HepG2 (cell line): ENCODE results near the gene OR7G2. TPM values are rescaled to one million over a fixed set of nuclear protein-coding genes. Genes with fewer than 3 reads are reported as not detected.

Source experiments
- ATAC-seq: fragments of 200-7000 bp; cut with Tn5 transposase; 3 replicates; pipeline ENCODE4 v1.9.1; 2020; ENCODE audit warnings: mild to moderate bottlenecking, moderate library complexity
- BruUV-seq: library from RNA; stranded (reverse); fragments of 400-500 nt; replicated peaks from 2 replicates; lab custom pipeline; 2021; lab: Mats Ljungman, UMichigan
- CTCF ChIA-PET: fragments of 300-600 bp; formaldehyde crosslinking; extraction: SDS; loops from one replicate; lab custom pipeline; 2021; ENCODE audit warnings: low total read pairs, inconsistent platforms, low intra/inter-chr PET ratio; lab: Yijun Ruan, JAX
- POLR2A ChIA-PET: fragments of 350-600 bp; sonication (Branson Sonifier 250); formaldehyde crosslinking; loops from one replicate; lab custom pipeline; 2020; ENCODE audit warnings: antibody characterized with exemption, inconsistent platforms; lab: Yijun Ruan, JAX
- DNase-seq: peaks from one replicate; pipeline ENCODE4 v3.0.0-alpha.2; 2015; ENCODE audit warnings: low spot score
- FAIRE-seq: peaks from 3 replicates; lab custom pipeline; 2011; peaks lifted over from hg19 to GRCh38; lab: Jason Lieb, UNC
- H2AFZ ChIP-seq: one replicate; pipeline ENCODE4 v1.6.1; 2011; ENCODE audit warnings: low read length, inconsistent platforms
- H3K27ac ChIP-seq: fragments of 300-600 bp; 3 replicates; pipeline ENCODE4 v1.8.0; 2011; ENCODE audit warnings: mixed run types, mild to moderate bottlenecking, mixed read lengths, low read length, inconsistent platforms; ENCODE audit not compliant: insufficient read depth; ENCODE audit errors: extremely low read length
- H3K27me3 ChIP-seq, 2 experiments: fragments of 200-600 bp in 1 of 2; 2 replicates in 1 of 2; 3 replicates in 1 of 2; pipeline versions ENCODE4 v1.6.0 to v1.8.0; 2011; ENCODE audit warnings: low read length in 2 of 2, mild to moderate bottlenecking in 2 of 2, moderate library complexity in 2 of 2, inconsistent platforms in 1 of 2; ENCODE audit not compliant: insufficient read depth in 2 of 2, control insufficient read depth in 1 of 2
- H3K36me3 ChIP-seq, 2 experiments: fragments of 200-600 bp in 1 of 2; replicated peaks in 1 of 2; 2 replicates in 1 of 2; 3 replicates in 1 of 2; pipeline versions ENCODE4 v1.5.1 to v1.8.0; 2011; ENCODE audit warnings: low read length in 2 of 2, inconsistent platforms in 1 of 2; ENCODE audit not compliant: insufficient read depth in 2 of 2, control insufficient read depth in 1 of 2
- H3K4me1 ChIP-seq: 2 replicates; pipeline ENCODE4 v1.5.1; 2012; ENCODE audit warnings: low read length, inconsistent platforms; ENCODE audit not compliant: insufficient read depth
- H3K4me2 ChIP-seq: 2 replicates; pipeline ENCODE4 v1.6.0; 2011; ENCODE audit warnings: low read depth, low read length, inconsistent platforms
- H3K4me3 ChIP-seq, 3 experiments: fragments of 200-600 bp in 1 of 3; sonication (generic), shearing (Covaris generic) in 1 of 3; replicated peaks in 1 of 3; 2 replicates each; pipeline ENCODE4 v1.5.1; 2011 to 2016; ENCODE audit warnings: low read length in 3 of 3, inconsistent platforms in 2 of 3, low read depth in 2 of 3, mild to moderate bottlenecking in 2 of 3, control low read depth in 1 of 3, mixed read lengths in 1 of 3; ENCODE audit not compliant: insufficient read depth in 1 of 3
- H3K79me2 ChIP-seq: one replicate; pipeline ENCODE4 v1.6.1; 2011; ENCODE audit warnings: low read length, inconsistent platforms; ENCODE audit not compliant: insufficient read depth
- H3K9ac ChIP-seq: 2 replicates; pipeline ENCODE4 v1.6.0; 2011; ENCODE audit warnings: mild to moderate bottlenecking, low read depth, low read length, inconsistent platforms; ENCODE audit not compliant: insufficient read depth
- H3K9me3 ChIP-seq: 2 replicates; pipeline ENCODE4 v1.5.1; 2012; ENCODE audit warnings: mild to moderate bottlenecking, low read length
- H4K20me1 ChIP-seq: 2 replicates; pipeline ENCODE4 v1.6.0; 2011; ENCODE audit warnings: inconsistent platforms, mild to moderate bottlenecking, low read length, moderate library complexity; ENCODE audit not compliant: insufficient read depth
- ATAD3A ChIP-seq: sonication (generic); formaldehyde crosslinking; IDR thresholded peaks from 2 replicates; pipeline ENCODE4 v1.4.0; 2020; ENCODE audit warnings: missing genetic modification reagents
- CENPT ChIP-seq: sonication (generic); formaldehyde crosslinking; IDR thresholded peaks from 2 replicates; pipeline ENCODE4 v1.8.0; 2022; ENCODE audit warnings: low read depth, mild to moderate bottlenecking, moderate library complexity, missing genetic modification reagents
- HOXD1 ChIP-seq: sonication (generic); formaldehyde crosslinking; IDR thresholded peaks from 2 replicates; pipeline ENCODE4 v1.5.0; 2020; ENCODE audit warnings: missing genetic modification reagents
- KLF13 ChIP-seq: sonication (generic); formaldehyde crosslinking; IDR thresholded peaks from 2 replicates; pipeline ENCODE4 v1.4.0; 2020; ENCODE audit warnings: mild to moderate bottlenecking, missing genetic modification reagents
- TSC22D2 ChIP-seq: sonication (generic); formaldehyde crosslinking; IDR thresholded peaks from 2 replicates; pipeline ENCODE4 v1.5.1; 2020; ENCODE audit warnings: missing genetic modification reagents, mild to moderate bottlenecking, borderline replicate concordance
- ZMYM4 ChIP-seq: sonication (generic); formaldehyde crosslinking; IDR thresholded peaks from 2 replicates; pipeline ENCODE4 v1.8.1; 2023; ENCODE audit warnings: mild to moderate bottlenecking, missing genetic modification reagents
- ZNF343 ChIP-seq: sonication (generic); formaldehyde crosslinking; IDR thresholded peaks from 2 replicates; pipeline ENCODE4 v1.4.0; 2020; ENCODE audit warnings: mild to moderate bottlenecking, missing genetic modification reagents
- ZNF350 ChIP-seq: sonication (generic); formaldehyde crosslinking; IDR thresholded peaks from 2 replicates; pipeline ENCODE4 v1.4.0; 2020; ENCODE audit warnings: mild to moderate bottlenecking, low read depth, missing genetic modification reagents, borderline replicate concordance
- ZNF446 ChIP-seq: sonication (generic); formaldehyde crosslinking; IDR thresholded peaks from 2 replicates; pipeline ENCODE4 v1.5.0; 2020; ENCODE audit warnings: mild to moderate bottlenecking, missing genetic modification reagents
- ZNF605 ChIP-seq: sonication (generic); formaldehyde crosslinking; IDR thresholded peaks from 2 replicates; pipeline ENCODE4 v1.8.0; 2022; ENCODE audit warnings: mild to moderate bottlenecking, missing genetic modification reagents
- WGBS: methylation state at CpG from one replicate; pipeline ENCODE4 v1.1.6; 2017; ENCODE audit warnings: low lambda C conversion rate; 5-methylcytosine and 5-hydroxymethylcytosine counted together
- in situ Hi-C: cut with HindIII; loops from 2 replicates; pipeline ENCODE4 v1.10.0; 2017; ENCODE audit warnings: low pct_unique_long_range_greater_than_20kb; ENCODE audit not compliant: extremely low pct_ligation_motif_present
- intact Hi-C: fragments of 100-400 bp; cut with micrococcal nuclease; formaldehyde crosslinking; loops from one replicate; pipeline ENCODE4 v1.10.0; 2022; ENCODE audit not compliant: unreplicated experiment
- polyA plus RNA-seq, 8 experiments: library from polyadenylated mRNA; depleted of rRNA in 3 of 8; stranded (reverse) in 7 of 8; unstranded in 1 of 8; fragments of >200 nt; fragmentation: Illumina TruSeq in 4 of 8; extraction: Trizol in 4 of 8; gene quantifications; 2 replicates each; pipeline versions ENCODE4 v1.2.1 to v1.2.3, GENCODE V29; 2011 to 2016; ENCODE audit warnings: low read depth in 4 of 8, missing spikeins in 1 of 8, mixed read lengths in 1 of 8; ENCODE audit not compliant: insufficient read depth in 1 of 8
- total RNA-seq, 5 experiments: library from RNA; depleted of rRNA; stranded (reverse); fragments of >200 nt; fragmentation: Illumina TruSeq; extraction: Trizol; gene quantifications; 2 replicates each; pipeline ENCODE4 v1.2.3, GENCODE V29; 2016; ENCODE audit warnings: low read depth in 1 of 5
- TF ChIP-seq, protein P1 (sequence below): sonication (generic); formaldehyde crosslinking; IDR thresholded peaks from 2 replicates; pipeline ENCODE4 v1.8.1; 2023; ENCODE audit warnings: mild to moderate bottlenecking, missing genetic modification reagents
- TF ChIP-seq, protein P2 (sequence below): IDR thresholded peaks from 2 replicates; pipeline ENCODE4 v1.4.0; 2020; ENCODE audit warnings: mild to moderate bottlenecking, missing genetic modification reagents
- TF ChIP-seq, protein P3 (sequence below): sonication (generic); formaldehyde crosslinking; conservative IDR thresholded peaks from 2 replicates; pipeline ENCODE4 v1.8.0; 2022; ENCODE audit warnings: mild to moderate bottlenecking, moderate library complexity, missing genetic modification reagents
- TF ChIP-seq, protein P4 (sequence below): sonication (generic); formaldehyde crosslinking; IDR thresholded peaks from 2 replicates; pipeline ENCODE4 v1.9.0; 2022; ENCODE audit warnings: low read depth, missing genetic modification reagents

The OR7G2 gene
- total and polyA plus RNA-seq, 2 of the 13 experiments (the other 11 are each of a cell fraction or from before 2014, with no cell fraction given): not detected

GRCh38 chr19:9140159-9140874, 33.0 kb upstream of the OR7G2 start, which contains the start of gene ZNF317:
TSS of gene ZNF317 (plus strand) at chr19:9140397. CDS start at chr19:9156017, 15,620 bp downstream.
- Histone ChIP-seq H3K9me3 (peaks cover 14% of the 10 kb centered on the region), H3K4me1 (peaks cover 20% of the 10 kb centered on the region), H3K4me2 (peak within 1 kb of the TSS; percentile 92), H3K9ac (peak within 1 kb of the TSS; percentile 93), H3K79me2 (peaks cover 52% of the 10 kb centered on the region), H3K36me3 (peaks cover 0 to 5% of the 10 kb centered on the region in 2 experiments; a peak in 1 of 5 replicates), H3K27ac (peak within 1 kb of the TSS; percentile 80), H3K4me3 (peak within 1 kb of the TSS; percentile 63 to 98 (median 95)), H2AFZ (peak within 1 kb of the TSS; percentile 99), H3K27me3 (no peaks in the 10 kb centered on the region; a peak in 1 of 5 replicates), H4K20me1 (peaks cover 10% of the 10 kb centered on the region; the same call in 1 of the 2 replicates)
- BruUV-seq: no TSS peak
- in situ Hi-C loops: loop anchor here (25.0 kb wide), 1 partner anchor 647 kb away; no protein-coding TSS in a partner anchor
- ATAC-seq: peak; percentile 96
- peak; percentile 72 for FAIRE-seq
- intact Hi-C loops: no loop called here
- 2% methylated on average over 23 of the region's 43 CpGs for WGBS
- POLR2A ChIA-PET: no interaction called here
- DNase-seq: peak; percentile 91
- CTCF ChIA-PET: no interaction called here
- peak; percentile 80 for TF ChIP-seq HOXD1 (CRISPR knock-in tag)
- TF ChIP-seq, protein P1, sequence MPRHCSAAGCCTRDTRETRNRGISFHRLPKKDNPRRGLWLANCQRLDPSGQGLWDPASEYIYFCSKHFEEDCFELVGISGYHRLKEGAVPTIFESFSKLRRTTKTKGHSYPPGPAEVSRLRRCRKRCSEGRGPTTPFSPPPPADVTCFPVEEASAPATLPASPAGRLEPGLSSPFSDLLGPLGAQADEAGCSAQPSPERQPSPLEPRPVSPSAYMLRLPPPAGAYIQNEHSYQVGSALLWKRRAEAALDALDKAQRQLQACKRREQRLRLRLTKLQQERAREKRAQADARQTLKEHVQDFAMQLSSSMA (CRISPR knock-in tag): 0 out of 2 replicates have a peak, but pooled peaks have one; percentile 26
- TF ChIP-seq, protein P2, sequence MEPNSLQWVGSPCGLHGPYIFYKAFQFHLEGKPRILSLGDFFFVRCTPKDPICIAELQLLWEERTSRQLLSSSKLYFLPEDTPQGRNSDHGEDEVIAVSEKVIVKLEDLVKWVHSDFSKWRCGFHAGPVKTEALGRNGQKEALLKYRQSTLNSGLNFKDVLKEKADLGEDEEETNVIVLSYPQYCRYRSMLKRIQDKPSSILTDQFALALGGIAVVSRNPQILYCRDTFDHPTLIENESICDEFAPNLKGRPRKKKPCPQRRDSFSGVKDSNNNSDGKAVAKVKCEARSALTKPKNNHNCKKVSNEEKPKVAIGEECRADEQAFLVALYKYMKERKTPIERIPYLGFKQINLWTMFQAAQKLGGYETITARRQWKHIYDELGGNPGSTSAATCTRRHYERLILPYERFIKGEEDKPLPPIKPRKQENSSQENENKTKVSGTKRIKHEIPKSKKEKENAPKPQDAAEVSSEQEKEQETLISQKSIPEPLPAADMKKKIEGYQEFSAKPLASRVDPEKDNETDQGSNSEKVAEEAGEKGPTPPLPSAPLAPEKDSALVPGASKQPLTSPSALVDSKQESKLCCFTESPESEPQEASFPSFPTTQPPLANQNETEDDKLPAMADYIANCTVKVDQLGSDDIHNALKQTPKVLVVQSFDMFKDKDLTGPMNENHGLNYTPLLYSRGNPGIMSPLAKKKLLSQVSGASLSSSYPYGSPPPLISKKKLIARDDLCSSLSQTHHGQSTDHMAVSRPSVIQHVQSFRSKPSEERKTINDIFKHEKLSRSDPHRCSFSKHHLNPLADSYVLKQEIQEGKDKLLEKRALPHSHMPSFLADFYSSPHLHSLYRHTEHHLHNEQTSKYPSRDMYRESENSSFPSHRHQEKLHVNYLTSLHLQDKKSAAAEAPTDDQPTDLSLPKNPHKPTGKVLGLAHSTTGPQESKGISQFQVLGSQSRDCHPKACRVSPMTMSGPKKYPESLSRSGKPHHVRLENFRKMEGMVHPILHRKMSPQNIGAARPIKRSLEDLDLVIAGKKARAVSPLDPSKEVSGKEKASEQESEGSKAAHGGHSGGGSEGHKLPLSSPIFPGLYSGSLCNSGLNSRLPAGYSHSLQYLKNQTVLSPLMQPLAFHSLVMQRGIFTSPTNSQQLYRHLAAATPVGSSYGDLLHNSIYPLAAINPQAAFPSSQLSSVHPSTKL: peak; percentile 18; the same call in 1 of the 2 replicates
- peak; percentile 90; the same call in 1 of the 2 replicates for TF ChIP-seq ZNF350 (CRISPR knock-in tag)
- TF ChIP-seq ZNF605 (CRISPR knock-in tag): peak; percentile 88
- TF ChIP-seq, protein P3, sequence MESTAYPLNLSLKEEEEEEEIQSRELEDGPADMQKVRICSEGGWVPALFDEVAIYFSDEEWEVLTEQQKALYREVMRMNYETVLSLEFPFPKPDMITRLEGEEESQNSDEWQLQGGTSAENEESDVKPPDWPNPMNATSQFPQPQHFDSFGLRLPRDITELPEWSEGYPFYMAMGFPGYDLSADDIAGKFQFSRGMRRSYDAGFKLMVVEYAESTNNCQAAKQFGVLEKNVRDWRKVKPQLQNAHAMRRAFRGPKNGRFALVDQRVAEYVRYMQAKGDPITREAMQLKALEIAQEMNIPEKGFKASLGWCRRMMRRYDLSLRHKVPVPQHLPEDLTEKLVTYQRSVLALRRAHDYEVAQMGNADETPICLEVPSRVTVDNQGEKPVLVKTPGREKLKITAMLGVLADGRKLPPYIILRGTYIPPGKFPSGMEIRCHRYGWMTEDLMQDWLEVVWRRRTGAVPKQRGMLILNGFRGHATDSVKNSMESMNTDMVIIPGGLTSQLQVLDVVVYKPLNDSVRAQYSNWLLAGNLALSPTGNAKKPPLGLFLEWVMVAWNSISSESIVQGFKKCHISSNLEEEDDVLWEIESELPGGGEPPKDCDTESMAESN: peak; percentile 70; the same call in 1 of the 2 replicates
- TF ChIP-seq ZNF446 (CRISPR knock-in tag): 0 out of 2 replicates have a peak, but pooled peaks have one; percentile 62
- peak; percentile 75; the same call in 1 of the 2 replicates for TF ChIP-seq ZMYM4 (CRISPR knock-in tag)
- 0 out of 2 replicates have a peak, but pooled peaks have one; percentile 38 for TF ChIP-seq KLF13 (CRISPR knock-in tag)
- TF ChIP-seq, protein P4, sequence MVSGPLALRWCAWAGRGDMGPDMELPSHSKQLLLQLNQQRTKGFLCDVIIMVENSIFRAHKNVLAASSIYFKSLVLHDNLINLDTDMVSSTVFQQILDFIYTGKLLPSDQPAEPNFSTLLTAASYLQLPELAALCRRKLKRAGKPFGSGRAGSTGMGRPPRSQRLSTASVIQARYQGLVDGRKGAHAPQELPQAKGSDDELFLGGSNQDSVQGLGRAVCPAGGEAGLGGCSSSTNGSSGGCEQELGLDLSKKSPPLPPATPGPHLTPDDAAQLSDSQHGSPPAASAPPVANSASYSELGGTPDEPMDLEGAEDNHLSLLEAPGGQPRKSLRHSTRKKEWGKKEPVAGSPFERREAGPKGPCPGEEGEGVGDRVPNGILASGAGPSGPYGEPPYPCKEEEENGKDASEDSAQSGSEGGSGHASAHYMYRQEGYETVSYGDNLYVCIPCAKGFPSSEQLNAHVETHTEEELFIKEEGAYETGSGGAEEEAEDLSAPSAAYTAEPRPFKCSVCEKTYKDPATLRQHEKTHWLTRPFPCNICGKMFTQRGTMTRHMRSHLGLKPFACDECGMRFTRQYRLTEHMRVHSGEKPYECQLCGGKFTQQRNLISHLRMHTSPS (CRISPR knock-in tag): no peak
- 0 out of 2 replicates have a peak, but pooled peaks have one; percentile 39 for TF ChIP-seq ZNF343 (CRISPR knock-in tag)
- TF ChIP-seq TSC22D2 (CRISPR knock-in tag): 0 out of 2 replicates have a peak, but pooled peaks have one; percentile 63
- peak; percentile 46; the same call in 1 of the 2 replicates for TF ChIP-seq CENPT (CRISPR knock-in tag)
- TF ChIP-seq ATAD3A (CRISPR knock-in tag): no peak
